CD4-positive, alpha-beta T cell (primary cell): Measurements from ENCODE around the gene TTC34. TPM values are rescaled to one million over a fixed set of nuclear protein-coding genes. Genes with fewer than 3 reads are reported as not detected.
A peak's percentile ranks its signal among the peaks of the same experiment; 100 is the strongest.

ENCODE experiments used
- ATAC-seq: fragments of 200-7000 bp; cut with Tn5 transposase; one replicate; pipeline ENCODE4 v1.10.0; 2022; ENCODE audit warnings: mild to moderate bottlenecking; ENCODE audit not compliant: poor library complexity
- CTCF ChIA-PET: fragments of 350-600 bp; sonication (Branson Sonifier 250); formaldehyde crosslinking; loops from one replicate; lab custom pipeline; 2021; ENCODE audit warnings: antibody characterized with exemption, inconsistent platforms; lab: Charles Lee
- POLR2A ChIA-PET: fragments of 350-600 bp; sonication (Branson Sonifier 250); formaldehyde crosslinking; loops from one replicate; lab custom pipeline; 2021; ENCODE audit warnings: antibody characterized with exemption, inconsistent platforms; lab: Charles Lee
- DNase-seq, 14 experiments: peaks; one replicate each; pipeline ENCODE4 v3.0.0-alpha.2; 2013 to 2020; ENCODE audit warnings: mixed read lengths in 2 of 14
- H3K27ac ChIP-seq, 2 donors: one replicate each; pipeline versions ENCODE4 v1.5.1 to v1.7.0; 2013; ENCODE audit warnings: low read length in 2 of 2, low read depth in 1 of 2, mild to moderate bottlenecking in 1 of 2
- H3K27me3 ChIP-seq, 2 experiments: 1 replicate in 1 of 2; 2 replicates in 1 of 2; pipeline versions ENCODE4 v1.6.1 to v1.7.0; 2013; ENCODE audit warnings: low read length in 2 of 2, control low read depth in 1 of 2, mild to moderate bottlenecking in 1 of 2, moderate library complexity in 1 of 2; ENCODE audit not compliant: insufficient read depth in 2 of 2, control insufficient read depth in 1 of 2
- H3K36me3 ChIP-seq: one replicate; pipeline ENCODE4 v1.6.1; 2013; ENCODE audit warnings: low read length, control low read depth; ENCODE audit not compliant: insufficient read depth
- H3K4me1 ChIP-seq: one replicate; pipeline ENCODE4 v1.6.1; 2013; ENCODE audit warnings: low read length, control low read depth; ENCODE audit not compliant: insufficient read depth
- H3K4me3 ChIP-seq: one replicate; pipeline ENCODE4 v1.5.1; 2013; ENCODE audit warnings: mild to moderate bottlenecking, low read length, moderate library complexity
- H3K9me3 ChIP-seq, 2 experiments: 1 replicate in 1 of 2; 2 replicates in 1 of 2; pipeline versions ENCODE4 v1.6.1 to v1.7.0; 2013; ENCODE audit warnings: low read length in 2 of 2, mild to moderate bottlenecking in 2 of 2, control low read depth in 1 of 2, moderate library complexity in 1 of 2; ENCODE audit not compliant: control insufficient read depth in 1 of 2, insufficient read depth in 1 of 2
- H3K27ac Mint-ChIP-seq: one replicate; pipeline ENCODE4 v1.8.0; 2020; ENCODE audit warnings: mixed read lengths
- H3K27me3 Mint-ChIP-seq: one replicate; pipeline ENCODE4 v1.8.0; 2021; ENCODE audit warnings: mixed read lengths
- H3K36me3 Mint-ChIP-seq: one replicate; pipeline ENCODE4 v1.8.0; 2021; ENCODE audit warnings: low read depth, mixed read lengths
- H3K4me1 Mint-ChIP-seq: one replicate; pipeline ENCODE4 v1.8.0; 2021; ENCODE audit warnings: low read depth, mixed read lengths
- H3K4me3 Mint-ChIP-seq: one replicate; pipeline ENCODE4 v1.8.0; 2020; ENCODE audit warnings: mild to moderate bottlenecking, mixed read lengths
- H3K9me3 Mint-ChIP-seq: one replicate; pipeline ENCODE4 v1.8.0; 2020; ENCODE audit warnings: mixed read lengths
- intact Hi-C, 2 experiments: fragments of 100-400 bp; cut with DNase I in 1 of 2; cut with micrococcal nuclease in 1 of 2; formaldehyde crosslinking; loops; one replicate each; pipeline versions ENCODE4 v1.15.1 to v1.9.0; 2023 to 2025; cut with DNase I, micrococcal nuclease
- total RNA-seq, 174 experiments: library from RNA in 2 of 174; stranded (reverse) in 2 of 174; gene quantifications; one replicate each; pipeline ENCODE4 v1.2.3 and lab custom pipeline; 2021 to 2026
- TF ChIP-seq, protein P1 (sequence below): fragments of 200-600 bp; IDR thresholded peaks from one replicate; pipeline ENCODE4 v1.8.0; 2022; ENCODE audit warnings: antibody characterized with exemption, mild to moderate bottlenecking

Gene TTC34
- total RNA-seq, 2 experiments from 2014 or later, result 1.3 TPM

DNA sequence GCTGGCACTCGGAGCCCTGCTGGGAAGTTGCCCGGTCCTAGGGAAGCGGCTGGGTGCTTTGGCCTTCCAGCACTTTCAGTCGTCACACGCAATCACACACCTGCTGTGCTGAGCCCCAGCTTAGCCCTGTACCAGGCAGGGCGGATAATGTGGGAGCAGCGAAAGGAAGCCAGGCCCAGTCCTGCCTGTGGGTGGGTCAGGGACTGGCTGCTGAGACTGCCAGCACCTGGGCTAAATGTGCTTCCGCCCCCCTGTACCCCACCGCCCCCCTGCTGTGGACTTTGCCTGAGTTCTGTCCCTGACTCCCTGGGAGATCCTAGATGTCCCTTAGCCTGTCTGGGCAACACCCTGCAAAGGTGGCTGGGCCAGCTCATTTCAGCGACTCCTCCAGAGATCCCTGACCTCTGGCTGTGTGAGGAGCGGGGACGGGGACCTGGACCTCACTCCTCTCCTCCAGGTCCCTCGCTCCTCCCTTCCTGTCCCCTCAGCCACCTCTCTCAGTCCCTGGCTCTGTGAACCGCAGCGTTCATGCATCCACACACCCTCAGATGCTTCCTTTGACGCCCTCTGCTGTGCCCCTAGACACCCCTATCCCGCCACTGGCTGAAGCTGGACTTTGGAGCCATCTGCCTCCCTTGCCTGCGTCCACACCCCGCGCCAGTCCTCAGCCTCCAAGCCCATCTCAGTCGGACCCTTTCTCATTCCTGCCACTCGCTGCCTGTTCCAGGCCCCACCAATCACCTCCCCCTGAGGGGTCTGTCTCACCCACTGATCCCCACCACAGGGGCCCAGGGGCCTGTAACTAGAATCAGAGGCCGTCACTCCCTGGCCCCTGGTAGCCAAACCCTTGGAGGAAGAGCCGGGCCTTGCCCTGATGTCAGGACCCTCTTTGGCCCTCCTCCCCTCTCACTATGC, 170.1 kb downstream of the TTC34 start:
- Mint-ChIP-seq H3K4me1 (no peaks in the 10 kb centered on the region), H3K36me3 (no peaks in the 10 kb centered on the region), H3K27ac (no peak overlapping the region), H3K4me3 (no peak overlapping the region), H3K9me3 (no peaks in the 10 kb centered on the region), H3K27me3 (peaks cover 41% of the 10 kb centered on the region)
- TF ChIP-seq, protein P1, sequence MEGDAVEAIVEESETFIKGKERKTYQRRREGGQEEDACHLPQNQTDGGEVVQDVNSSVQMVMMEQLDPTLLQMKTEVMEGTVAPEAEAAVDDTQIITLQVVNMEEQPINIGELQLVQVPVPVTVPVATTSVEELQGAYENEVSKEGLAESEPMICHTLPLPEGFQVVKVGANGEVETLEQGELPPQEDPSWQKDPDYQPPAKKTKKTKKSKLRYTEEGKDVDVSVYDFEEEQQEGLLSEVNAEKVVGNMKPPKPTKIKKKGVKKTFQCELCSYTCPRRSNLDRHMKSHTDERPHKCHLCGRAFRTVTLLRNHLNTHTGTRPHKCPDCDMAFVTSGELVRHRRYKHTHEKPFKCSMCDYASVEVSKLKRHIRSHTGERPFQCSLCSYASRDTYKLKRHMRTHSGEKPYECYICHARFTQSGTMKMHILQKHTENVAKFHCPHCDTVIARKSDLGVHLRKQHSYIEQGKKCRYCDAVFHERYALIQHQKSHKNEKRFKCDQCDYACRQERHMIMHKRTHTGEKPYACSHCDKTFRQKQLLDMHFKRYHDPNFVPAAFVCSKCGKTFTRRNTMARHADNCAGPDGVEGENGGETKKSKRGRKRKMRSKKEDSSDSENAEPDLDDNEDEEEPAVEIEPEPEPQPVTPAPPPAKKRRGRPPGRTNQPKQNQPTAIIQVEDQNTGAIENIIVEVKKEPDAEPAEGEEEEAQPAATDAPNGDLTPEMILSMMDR, result no peak
- no peak for ATAC-seq
- peaks cover 0 to 38% of the 10 kb centered on the region in 2 experiments for H3K9me3 ChIP-seq
- CTCF ChIA-PET, result no interaction called here
- no peak overlapping the region for H3K27ac ChIP-seq
- intact Hi-C loops, result loop anchor here in 1 of 2 experiments (5.0 kb wide), 1 partner anchor 861 kb away; no protein-coding TSS in a partner anchor
- POLR2A ChIA-PET, result no interaction called here
- peaks cover 12% of the 10 kb centered on the region for H3K4me1 ChIP-seq
- H3K36me3 ChIP-seq, result no peaks in the 10 kb centered on the region
- peaks cover 25 to 31% of the 10 kb centered on the region in 2 experiments for H3K27me3 ChIP-seq
- no peak for DNase-seq
- no peak overlapping the region for H3K4me3 ChIP-seq

DNA sequence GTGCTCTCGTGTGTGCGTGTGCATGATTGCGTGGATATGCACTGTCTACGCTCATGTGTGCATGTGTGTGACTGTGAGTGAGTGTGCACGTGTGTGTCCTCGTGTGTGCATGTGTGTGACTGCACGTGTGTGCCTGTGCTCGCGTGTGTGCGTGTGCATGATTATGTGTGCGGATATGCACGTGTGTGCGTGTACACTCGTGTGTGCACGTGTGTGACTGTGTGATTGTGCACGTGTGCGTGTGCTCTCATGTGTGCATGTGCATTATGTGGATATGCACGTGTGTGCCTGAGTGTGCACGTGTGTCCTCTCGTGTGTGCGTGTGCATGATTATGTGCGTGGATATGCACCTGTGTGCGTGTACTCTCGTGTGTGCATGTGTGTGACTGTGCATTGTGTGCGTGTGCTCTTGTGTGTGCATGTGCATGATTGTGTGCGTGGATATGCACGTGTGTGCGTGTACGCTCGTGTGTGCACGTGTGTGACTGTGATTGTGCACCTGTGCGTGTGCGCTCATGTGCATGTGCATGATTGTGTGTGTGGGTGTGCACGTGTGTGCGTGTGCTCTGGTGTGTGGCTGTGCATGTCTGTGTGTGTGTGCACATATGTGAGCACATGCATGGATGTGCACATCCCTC, 170.9 kb downstream of the TTC34 start:
- no peaks in the 10 kb centered on the region for H3K9me3 Mint-ChIP-seq
- H3K27ac ChIP-seq, result no peak overlapping the region
- POLR2A ChIA-PET, result no interaction called here
- H3K9me3 ChIP-seq, result peaks cover 0 to 35% of the 10 kb centered on the region in 2 experiments
- no peak overlapping the region for H3K4me3 ChIP-seq
- peaks cover 49% of the 10 kb centered on the region for H3K27me3 Mint-ChIP-seq
- CTCF ChIA-PET, result no interaction called here
- H3K36me3 Mint-ChIP-seq, result no peaks in the 10 kb centered on the region
- TF ChIP-seq, protein P1, result no peak
- intact Hi-C loops, result loop anchor here in 1 of 2 experiments (5.0 kb wide), 1 partner anchor 862 kb away; no protein-coding TSS in a partner anchor
- H3K36me3 ChIP-seq, result no peaks in the 10 kb centered on the region
- no peak overlapping the region for H3K27ac Mint-ChIP-seq
- DNase-seq (no peak), ATAC-seq (no peak)
- no peaks in the 10 kb centered on the region for H3K4me1 Mint-ChIP-seq
- H3K4me1 ChIP-seq, result peaks cover 12% of the 10 kb centered on the region
- H3K4me3 Mint-ChIP-seq, result peak overlapping the region; percentile 30
- H3K27me3 ChIP-seq, result peaks cover 31 to 32% of the 10 kb centered on the region in 2 experiments

DNA sequence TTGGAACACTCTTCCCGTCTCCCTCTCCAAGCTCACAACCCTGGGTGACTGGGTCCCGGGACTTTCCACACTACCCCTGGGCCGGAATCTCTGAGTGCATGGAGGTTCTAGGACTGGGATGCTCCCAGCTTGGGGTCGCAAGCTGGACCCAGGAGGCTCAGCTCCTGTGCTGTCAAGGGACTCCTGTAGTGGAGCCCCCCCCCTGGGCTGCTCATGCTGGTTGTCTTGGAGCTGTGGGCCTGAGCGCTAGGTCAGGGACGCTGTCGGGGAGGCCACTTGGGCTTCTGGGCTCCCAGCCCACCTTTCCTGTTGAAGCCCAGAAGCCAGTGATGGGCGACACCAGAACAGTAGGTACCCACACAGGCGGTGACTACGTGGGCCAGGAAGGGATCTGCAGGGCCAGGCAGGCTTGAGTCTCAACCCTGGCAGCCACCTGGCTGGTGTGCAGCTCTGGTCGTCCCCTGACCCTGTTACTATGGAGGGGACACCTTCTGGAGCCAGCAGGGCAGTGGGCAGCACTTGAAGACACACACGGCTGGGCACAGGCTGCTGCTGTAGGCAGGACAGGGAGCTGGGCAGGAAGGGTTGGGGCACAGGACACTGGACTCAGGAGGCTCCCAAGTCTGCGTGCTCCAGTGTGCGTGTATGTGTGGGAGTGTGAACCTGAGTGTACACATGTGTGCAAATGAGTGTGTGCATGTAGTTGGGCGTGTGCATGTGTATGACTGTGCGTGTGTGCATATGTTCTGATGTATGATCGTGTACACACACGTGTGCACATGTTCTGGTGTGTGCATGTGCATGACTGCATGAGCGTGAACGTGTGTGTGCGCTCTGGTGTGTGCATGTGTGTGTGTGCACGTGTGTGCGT, 171.6 kb downstream of the TTC34 start:
- ChIA-PET CTCF (no interaction called here), POLR2A (no interaction called here)
- H3K36me3 Mint-ChIP-seq, result no peaks in the 10 kb centered on the region
- H3K4me1 Mint-ChIP-seq, result no peaks in the 10 kb centered on the region
- Histone ChIP-seq H3K9me3 (peaks cover 0 to 32% of the 10 kb centered on the region in 2 experiments), H3K27ac (no peak overlapping the region), H3K4me3 (no peak overlapping the region), H3K27me3 (peaks cover 35 to 37% of the 10 kb centered on the region in 2 experiments), H3K4me1 (peaks cover 12% of the 10 kb centered on the region), H3K36me3 (no peaks in the 10 kb centered on the region)
- H3K27me3 Mint-ChIP-seq, result peaks cover 56% of the 10 kb centered on the region
- DNase-seq, result peak in 1 of 14 experiments; percentile 28
- no peaks in the 10 kb centered on the region for H3K9me3 Mint-ChIP-seq
- H3K27ac Mint-ChIP-seq, result no peak overlapping the region
- ATAC-seq, result no peak
- peak overlapping the region; percentile 30 for H3K4me3 Mint-ChIP-seq
- TF ChIP-seq, protein P1, result no peak
- intact Hi-C loops, result loop anchor here in 1 of 2 experiments (5.0 kb wide), 1 partner anchor 862 kb away; no protein-coding TSS in a partner anchor
